Measurements from ENCODE around the gene NCAPG2.

NCAPG2 gene

GRCh38 chr7:158734861-158735260 lies 30.3 kb upstream of the NCAPG2 start:
- no peak for DNase-seq (ENCODE audit: low read depth)

GRCh38 chr7:158733775-158734494 lies 29.3 kb upstream of the NCAPG2 start:
- no peak for DNase-seq (ENCODE audit: low read depth)

- DNase-seq (ENCODE audit: low read depth) = no peak
These were observed 28.6 kb upstream of the NCAPG2 start for GRCh38 chr7:158733220-158733519.

GRCh38 chr7:158732494-158733219 lies 28.1 kb upstream of the NCAPG2 start:
- DNase-seq (ENCODE audit: low read depth) = no peak

GRCh38 chr7:158731761-158732160 lies 27.2 kb upstream of the NCAPG2 start:
- DNase-seq (ENCODE audit: low read depth) = no peak

- no peak for DNase-seq (ENCODE audit: low read depth)
These were observed 26.1 kb upstream of the NCAPG2 start for GRCh38 chr7:158730383-158731346.

- no peak for DNase-seq (ENCODE audit: low read depth)
These were observed 25.2 kb upstream of the NCAPG2 start for GRCh38 chr7:158729646-158730382.

- no peak for DNase-seq (ENCODE audit: low read depth)
These were observed 24.5 kb upstream of the NCAPG2 start for GRCh38 chr7:158728911-158729645.

GRCh38 chr7:158727690-158728089 lies 23.1 kb upstream of the NCAPG2 start:
- no peak for DNase-seq (ENCODE audit: low read depth)

GRCh38 chr7:158726277-158726807 lies 21.7 kb upstream of the NCAPG2 start:
- DNase-seq (ENCODE audit: low read depth) = no peak

- DNase-seq (ENCODE audit: low read depth) = no peak
These were observed 20.8 kb upstream of the NCAPG2 start for GRCh38 chr7:158725506-158725800.

- no peak for DNase-seq (ENCODE audit: low read depth)
These were observed 20.3 kb upstream of the NCAPG2 start for GRCh38 chr7:158724658-158725505.

GRCh38 chr7:158723714-158724385 lies 19.2 kb upstream of the NCAPG2 start:
- DNase-seq (ENCODE audit: low read depth) = no peak

GRCh38 chr7:158723266-158723665 lies 18.7 kb upstream of the NCAPG2 start:
- no peak for DNase-seq (ENCODE audit: low read depth)

GRCh38 chr7:158722574-158723237 lies 18.1 kb upstream of the NCAPG2 start:
- DNase-seq (ENCODE audit: low read depth) = no peak

GRCh38 chr7:158720112-158720511 lies 15.5 kb upstream of the NCAPG2 start:
- DNase-seq (ENCODE audit: low read depth) = no peak

- no peak for DNase-seq (ENCODE audit: low read depth)
These were observed 12.2 kb upstream of the NCAPG2 start for GRCh38 chr7:158716802-158717201.

- DNase-seq (ENCODE audit: low read depth) = no peak
These were observed 6.1 kb upstream of the NCAPG2 start for GRCh38 chr7:158710651-158711102.

GRCh38 chr7:158707610-158708009 lies 3.0 kb upstream of the NCAPG2 start:
- no peak for DNase-seq (ENCODE audit: low read depth)

All from T-helper 22 cell (primary cell).